K562 (cell line): ENCODE results near the gene CLDN5. TPM values are rescaled to one million over a fixed set of nuclear protein-coding genes. Genes with fewer than 3 reads are reported as not detected.

ENCODE experiments used
- HDAC6 ChIP-seq: IDR thresholded peaks from 2 replicates; pipeline ENCODE4 v1.6.1; 2012; ENCODE audit warnings: low read depth, mild to moderate bottlenecking, control low read depth, inconsistent platforms, low read length, moderate library complexity
- HNRNPUL1 ChIP-seq: fragments of 200-400 bp; formaldehyde crosslinking; IDR thresholded peaks from 2 replicates; pipeline ENCODE4 v1.6.1; 2017; ENCODE audit warnings: low read length
- LARP7 ChIP-seq: fragments of 450-650 bp; IDR thresholded peaks from 2 replicates; pipeline ENCODE4 v1.6.1; 2016
- RBM25 ChIP-seq: fragments of 200-400 bp; formaldehyde crosslinking; IDR thresholded peaks from 2 replicates; pipeline ENCODE4 v1.6.1; 2018; ENCODE audit warnings: low read length, low read depth, moderate library complexity; ENCODE audit not compliant: severe bottlenecking
- ZBTB40 ChIP-seq, 2 experiments: fragments of 450-650 bp in 1 of 2; sonication (generic) in 1 of 2; formaldehyde crosslinking in 1 of 2; IDR thresholded peaks; 2 replicates each; pipeline versions ENCODE4 v1.7.1 to v1.9.0; 2016 to 2022; ENCODE audit warnings: inconsistent platforms in 1 of 2, mild to moderate bottlenecking in 1 of 2, missing genetic modification reagents in 1 of 2
- ZNF77 ChIP-seq: fragments of 250-450 bp; sonication (Bioruptor Pico); IDR thresholded peaks from 2 replicates; pipeline ENCODE4 v1.5.0; 2020
- polyA plus RNA-seq, 8 experiments: library from polyadenylated mRNA; depleted of rRNA in 4 of 8; stranded (reverse) in 5 of 8; unstranded in 3 of 8; fragments of >200 nt; fragmentation: Nextera tagmentation in 2 of 8; fragmentation: Illumina TruSeq in 1 of 8; extraction: Ambion mirVana in 2 of 8; extraction: Trizol in 1 of 8; gene quantifications; 2 replicates each; pipeline versions ENCODE4 v1.2.1 to v1.2.3, GENCODE V29; 2011 to 2014; ENCODE audit warnings: inconsistent platforms in 1 of 8, missing spikeins in 1 of 8
- total RNA-seq, 7 experiments: library from RNA; depleted of rRNA in 6 of 7; stranded (reverse); fragments of >200 nt in 6 of 7; fragmentation: Illumina TruSeq in 2 of 7; extraction: Trizol in 2 of 7; gene quantifications; 2 replicates each; pipeline versions ENCODE4 v1.2.1 to v1.2.3, GENCODE V29; 2011 to 2021; ENCODE audit warnings: low replicate concordance in 1 of 7

The CLDN5 gene
- total and polyA plus RNA-seq, 9 of the 15 experiments (the other 6 are each of a cell fraction or from before 2014, with no cell fraction given), result 0.20 TPM; not detected in 8

- TF ChIP-seq ZBTB40 (IDR thresholded peaks at IDR 0.05) (no peak), ZBTB40 (CRISPR knock-in tag; IDR thresholded peaks at IDR 0.05) (no peak), HDAC6 (peak; percentile 87; the same call in 1 of the 2 replicates), ZNF77 (CRISPR knock-in tag) (no peak), LARP7 (no peak), RBM25 (no peak), HNRNPUL1 (no peak)
Observed at GRCh38 chr22:19545935-19546207, 21.7 kb upstream of the CLDN5 start (continued).
